ENCODE measurements around the gene INTS6. TPM values are rescaled to one million over a fixed set of nuclear protein-coding genes. Genes with fewer than 3 reads are reported as not detected.

The INTS6 gene
- total RNA-seq, result 10 to 100 TPM; 49.7 to 53.4 TPM

GRCh38 chr13:51452361-51453206, at the start of gene INTS6:
TSS of gene INTS6 (minus strand) at chr13:51453036. CDS start at chr13:51452525, 511 bp downstream.
- Mint-ChIP-seq H3K36me3 (peaks cover 39 to 61% of the 10 kb centered on the region in 2 donors), H3K27ac (peak within 1 kb of the TSS; percentile 98 to 100), H3K9me3 (peaks cover 0 to 9% of the 10 kb centered on the region in 2 donors)
- DNase-seq (ENCODE audit: low spot score in 2 of 2) (peak; percentile 98 to 99), ATAC-seq (peak; percentile 86 to 88)

GRCh38 chr13:51502153-51502651, 49.4 kb upstream of the INTS6 start:
- Mint-ChIP-seq H3K36me3 (no peaks in the 10 kb centered on the region), H3K9me3 (peaks cover 0 to 5% of the 10 kb centered on the region in 2 donors), H3K27ac (peak overlapping the region; percentile 50 to 93)
- ATAC-seq (peak; percentile 93 to 99), DNase-seq (ENCODE audit: low spot score in 2 of 2) (peak in 1 of 2 donors; percentile 54)

- Mint-ChIP-seq H3K27ac (peak overlapping the region; percentile 50 to 93), H3K9me3 (peaks cover 0 to 5% of the 10 kb centered on the region in 2 donors), H3K36me3 (no peaks in the 10 kb centered on the region)
- ATAC-seq, result peak; percentile 7 to 10
- DNase-seq (ENCODE audit: low spot score in 2 of 2), result no peak
Observed at GRCh38 chr13:51501592-51502152, 48.8 kb upstream of the INTS6 start.

- Mint-ChIP-seq H3K36me3 (no peaks in the 10 kb centered on the region), H3K27ac (peak overlapping the region in 1 of 2 donors; percentile 33), H3K9me3 (peaks cover 0 to 5% of the 10 kb centered on the region in 2 donors)
- ATAC-seq, result no peak
- no peak for DNase-seq (ENCODE audit: low spot score in 2 of 2)
Observed at GRCh38 chr13:51501096-51501495, 48.3 kb upstream of the INTS6 start.

GRCh38 chr13:51500687-51501086, 47.9 kb upstream of the INTS6 start:
- Mint-ChIP-seq H3K27ac (no peak overlapping the region), H3K36me3 (no peaks in the 10 kb centered on the region), H3K9me3 (peaks cover 0 to 5% of the 10 kb centered on the region in 2 donors)
- DNase-seq (ENCODE audit: low spot score in 2 of 2) (no peak), ATAC-seq (no peak)

- Mint-ChIP-seq H3K27ac (no peak overlapping the region), H3K9me3 (peaks cover 0 to 5% of the 10 kb centered on the region in 2 donors), H3K36me3 (no peaks in the 10 kb centered on the region)
- ATAC-seq (no peak), DNase-seq (ENCODE audit: low spot score in 2 of 2) (no peak)
Observed at GRCh38 chr13:51499841-51500240, 47.0 kb upstream of the INTS6 start.

- H3K36me3 Mint-ChIP-seq, result no peaks in the 10 kb centered on the region
- DNase-seq (ENCODE audit: low spot score in 2 of 2) (no peak), ATAC-seq (no peak)
- peaks cover 0 to 5% of the 10 kb centered on the region in 2 donors for H3K9me3 Mint-ChIP-seq
- no peak overlapping the region for H3K27ac Mint-ChIP-seq
Observed at GRCh38 chr13:51495316-51495715, 42.5 kb upstream of the INTS6 start.

- peaks cover 0 to 1% of the 10 kb centered on the region in 2 donors for H3K9me3 Mint-ChIP-seq
- no peak overlapping the region for H3K27ac Mint-ChIP-seq
- no peak for DNase-seq (ENCODE audit: low spot score in 2 of 2)
- no peak for ATAC-seq
- H3K36me3 Mint-ChIP-seq, result no peaks in the 10 kb centered on the region
Observed at GRCh38 chr13:51494156-51494555, 41.3 kb upstream of the INTS6 start.

- no peaks in the 10 kb centered on the region for H3K9me3 Mint-ChIP-seq
- H3K36me3 Mint-ChIP-seq, result peaks cover 0 to 6% of the 10 kb centered on the region in 2 donors
- no peak for ATAC-seq
- H3K27ac Mint-ChIP-seq, result no peak overlapping the region
- DNase-seq (ENCODE audit: low spot score in 2 of 2), result no peak
Observed at GRCh38 chr13:51488212-51488611, 35.4 kb upstream of the INTS6 start.

- ATAC-seq, result no peak
- no peak overlapping the region for H3K27ac Mint-ChIP-seq
- no peaks in the 10 kb centered on the region for H3K9me3 Mint-ChIP-seq
- DNase-seq (ENCODE audit: low spot score in 2 of 2), result no peak
- H3K36me3 Mint-ChIP-seq, result peaks cover 0 to 6% of the 10 kb centered on the region in 2 donors
Observed at GRCh38 chr13:51481656-51482055, 28.8 kb upstream of the INTS6 start.

- no peak for DNase-seq (ENCODE audit: low spot score in 2 of 2)
- H3K27ac Mint-ChIP-seq, result no peak overlapping the region
- ATAC-seq, result no peak
- H3K9me3 Mint-ChIP-seq, result no peaks in the 10 kb centered on the region
- peaks cover 0 to 6% of the 10 kb centered on the region in 2 donors for H3K36me3 Mint-ChIP-seq
Observed at GRCh38 chr13:51479199-51479523, 26.3 kb upstream of the INTS6 start.

- no peak for DNase-seq (ENCODE audit: low spot score in 2 of 2)
- H3K36me3 Mint-ChIP-seq, result peaks cover 0 to 3% of the 10 kb centered on the region in 2 donors
- no peak overlapping the region for H3K27ac Mint-ChIP-seq
- H3K9me3 Mint-ChIP-seq, result no peaks in the 10 kb centered on the region
- no peak for ATAC-seq
Observed at GRCh38 chr13:51478418-51479198, 25.8 kb upstream of the INTS6 start.

- Mint-ChIP-seq H3K9me3 (no peaks in the 10 kb centered on the region), H3K36me3 (no peaks in the 10 kb centered on the region), H3K27ac (no peak overlapping the region)
- ATAC-seq (no peak), DNase-seq (ENCODE audit: low spot score in 2 of 2) (no peak)
Observed at GRCh38 chr13:51477653-51478324, 25.0 kb upstream of the INTS6 start.

- no peaks in the 10 kb centered on the region for H3K9me3 Mint-ChIP-seq
Observed at GRCh38 chr13:51477149-51477548, 24.3 kb upstream of the INTS6 start.

GRCh38 chr13:51475727-51476501, 23.1 kb upstream of the INTS6 start:
- ATAC-seq (no peak), DNase-seq (ENCODE audit: low spot score in 2 of 2) (no peak)
- H3K9me3 Mint-ChIP-seq, result no peaks in the 10 kb centered on the region
- H3K36me3 Mint-ChIP-seq, result no peaks in the 10 kb centered on the region
- no peak overlapping the region for H3K27ac Mint-ChIP-seq

More at GRCh38 chr13:51477149-51477548, 24.3 kb upstream of the INTS6 start:
- Mint-ChIP-seq H3K36me3 (no peaks in the 10 kb centered on the region), H3K27ac (no peak overlapping the region)
- no peak for ATAC-seq
- DNase-seq (ENCODE audit: low spot score in 2 of 2), result no peak

GRCh38 chr13:51469790-51470189, 17.0 kb upstream of the INTS6 start:
- H3K9me3 Mint-ChIP-seq, result no peaks in the 10 kb centered on the region
- H3K27ac Mint-ChIP-seq, result no peak overlapping the region
- ATAC-seq, result no peak
- no peak for DNase-seq (ENCODE audit: low spot score in 2 of 2)
- H3K36me3 Mint-ChIP-seq, result no peaks in the 10 kb centered on the region
